HEK293 (cell line): Measurements from ENCODE around the gene BBX.

Source experiments
- CTCF ChIA-PET: fragments of 350-600 bp; formaldehyde crosslinking; extraction: SDS; loops from one replicate; lab custom pipeline; 2021; ENCODE audit warnings: antibody characterized with exemption; lab: Yijun Ruan, JAX
- POLR2A ChIA-PET: fragments of 300-600 bp; formaldehyde crosslinking; extraction: SDS; loops from one replicate; lab custom pipeline; 2020; ENCODE audit warnings: antibody characterized with exemption, inconsistent platforms; lab: Yijun Ruan, JAX
- H3K27ac ChIP-seq: fragments of 200-500 bp; sonication (Bioruptor generic); 2 replicates; pipeline ENCODE4 v1.5.1; 2014; ENCODE audit warnings: low read depth, low read length, control low read depth, inconsistent platforms; ENCODE audit errors: extremely low read depth
- H3K36me3 ChIP-seq, 2 experiments: fragments of 200-500 bp in 1 of 2; sonication (Bioruptor generic) in 1 of 2; 1 replicate in 1 of 2; 2 replicates in 1 of 2; pipeline ENCODE4 v1.5.1; 2014 to 2017; ENCODE audit warnings: inconsistent platforms in 2 of 2, low read length in 2 of 2; ENCODE audit not compliant: control insufficient read depth in 2 of 2, insufficient read depth in 1 of 2
- H3K4me1 ChIP-seq: fragments of 200-500 bp; sonication (Bioruptor generic); 2 replicates; pipeline ENCODE4 v1.5.1; 2014; ENCODE audit warnings: mild to moderate bottlenecking, low read length, inconsistent platforms; ENCODE audit not compliant: control insufficient read depth, insufficient read depth
- H3K4me3 ChIP-seq: 2 replicates; pipeline ENCODE4 v1.5.1; 2011; ENCODE audit warnings: low read depth, mild to moderate bottlenecking, control low read depth, low read length, moderate library complexity
- H3K9me3 ChIP-seq: fragments of 200-500 bp; sonication (Bioruptor generic); 2 replicates; pipeline ENCODE4 v1.5.1; 2014; ENCODE audit warnings: low read depth, low read length, inconsistent platforms; ENCODE audit not compliant: control insufficient read depth, insufficient read depth
- ATF2 ChIP-seq: fragments of 450-650 bp; formaldehyde crosslinking; IDR thresholded peaks from 2 replicates; pipeline ENCODE4 v1.5.1; 2016; ENCODE audit warnings: missing biosample characterization, missing genetic modification characterization, low read depth
- HIC1 ChIP-seq: fragments of 450-650 bp; formaldehyde crosslinking; IDR thresholded peaks from 2 replicates; pipeline ENCODE4 v1.5.1; 2016; ENCODE audit warnings: missing biosample characterization, missing genetic modification characterization
- KLF10 ChIP-seq: fragments of 450-650 bp; IDR thresholded peaks from 2 replicates; pipeline ENCODE4 v1.5.1; 2018; ENCODE audit warnings: missing biosample characterization, mild to moderate bottlenecking, missing genetic modification characterization
- KLF7 ChIP-seq: fragments of 450-650 bp; formaldehyde crosslinking; IDR thresholded peaks from 2 replicates; pipeline ENCODE4 v1.5.1; 2016; ENCODE audit warnings: missing biosample characterization, missing genetic modification characterization, borderline replicate concordance
- YY1 ChIP-seq: fragments of 450-650 bp; formaldehyde crosslinking; IDR thresholded peaks from 2 replicates; pipeline ENCODE4 v1.5.1; 2018; ENCODE audit warnings: missing biosample characterization, missing genetic modification characterization
- ZBTB10 ChIP-seq: fragments of 450-650 bp; formaldehyde crosslinking; IDR thresholded peaks from 2 replicates; pipeline ENCODE4 v1.5.1; 2016; ENCODE audit warnings: missing biosample characterization, missing genetic modification characterization
- ZBTB49 ChIP-seq: fragments of 450-650 bp; formaldehyde crosslinking; IDR thresholded peaks from 2 replicates; pipeline ENCODE4 v1.5.1; 2016; ENCODE audit warnings: missing biosample characterization, missing genetic modification characterization, low read depth
- ZEB2 ChIP-seq: fragments of 450-650 bp; formaldehyde crosslinking; IDR thresholded peaks from 2 replicates; pipeline ENCODE4 v1.5.1; 2016; ENCODE audit warnings: missing biosample characterization, missing genetic modification characterization
- ZFHX2 ChIP-seq: fragments of 450-650 bp; formaldehyde crosslinking; conservative IDR thresholded peaks from 2 replicates; pipeline ENCODE4 v1.5.1; 2016; ENCODE audit warnings: missing biosample characterization, missing genetic modification characterization
- ZIC2 ChIP-seq: fragments of 450-650 bp; formaldehyde crosslinking; IDR thresholded peaks from 2 replicates; pipeline ENCODE4 v1.5.1; 2016; ENCODE audit warnings: missing biosample characterization, missing genetic modification characterization
- ZNF140 ChIP-seq: fragments of 450-650 bp; formaldehyde crosslinking; IDR thresholded peaks from 2 replicates; pipeline ENCODE4 v1.5.1; 2016; ENCODE audit warnings: missing biosample characterization, missing genetic modification characterization
- ZNF155 ChIP-seq: fragments of 450-650 bp; formaldehyde crosslinking; IDR thresholded peaks from 2 replicates; pipeline ENCODE4 v1.5.1; 2016; ENCODE audit warnings: missing biosample characterization, missing genetic modification characterization
- ZNF184 ChIP-seq: fragments of 450-650 bp; IDR thresholded peaks from 2 replicates; pipeline ENCODE4 v1.5.1; 2018; ENCODE audit warnings: missing biosample characterization, mild to moderate bottlenecking, missing genetic modification characterization
- ZNF2 ChIP-seq: fragments of 450-650 bp; formaldehyde crosslinking; IDR thresholded peaks from 2 replicates; pipeline ENCODE4 v1.5.1; 2016; ENCODE audit warnings: missing biosample characterization, missing genetic modification characterization
- ZNF530 ChIP-seq: fragments of 450-650 bp; formaldehyde crosslinking; IDR thresholded peaks from 2 replicates; pipeline ENCODE4 v1.5.1; 2016; ENCODE audit warnings: low read depth, missing biosample characterization, missing genetic modification characterization
- ZNF548 ChIP-seq: fragments of 450-650 bp; formaldehyde crosslinking; IDR thresholded peaks from 2 replicates; pipeline ENCODE4 v1.5.1; 2016; ENCODE audit warnings: missing biosample characterization, missing genetic modification characterization
- ZNF560 ChIP-seq: fragments of 450-650 bp; formaldehyde crosslinking; IDR thresholded peaks from 2 replicates; pipeline ENCODE4 v1.5.1; 2017; ENCODE audit warnings: missing biosample characterization, missing genetic modification characterization, borderline replicate concordance
- ZNF629 ChIP-seq: fragments of 450-650 bp; formaldehyde crosslinking; IDR thresholded peaks from 2 replicates; pipeline ENCODE4 v1.5.1; 2017; ENCODE audit warnings: missing biosample characterization, missing genetic modification characterization
- ZNF645 ChIP-seq: fragments of 450-650 bp; formaldehyde crosslinking; IDR thresholded peaks from 2 replicates; pipeline ENCODE4; 2016; ENCODE audit warnings: missing biosample characterization, missing genetic modification characterization
- ZNF792 ChIP-seq: fragments of 450-650 bp; formaldehyde crosslinking; IDR thresholded peaks from 2 replicates; pipeline ENCODE4 v1.5.1; 2016; ENCODE audit warnings: missing biosample characterization, missing genetic modification characterization

BBX gene

GRCh38 chr3:107590786-107591185, 68.0 kb downstream of the BBX start (continued):
- TF ChIP-seq YY1 (tag by site-specific recombination) (no peak), ZIC2 (no peak), ZNF530 (tag by site-specific recombination) (no peak), ZFHX2 (tag by site-specific recombination) (no peak), ZNF140 (tag by site-specific recombination) (no peak), ZBTB49 (no peak), ZNF548 (no peak), ZEB2 (no peak)

- POLR2A ChIA-PET = no interaction called here
- Histone ChIP-seq H3K27ac (no peak overlapping the region), H3K4me1 (no peaks in the 10 kb centered on the region), H3K4me3 (no peak overlapping the region), H3K9me3 (no peaks in the 10 kb centered on the region), H3K36me3 (no peaks in the 10 kb centered on the region)
- CTCF ChIA-PET = interaction anchor here (1.2 kb wide), 1 partner anchor 18 kb away, joined by 3 read pairs; no protein-coding TSS in a partner anchor
- TF ChIP-seq ZNF2 = no peak
- TF ChIP-seq ZNF184 (tag by site-specific recombination) = no peak
- TF ChIP-seq ZNF548 = no peak
- no peak for TF ChIP-seq KLF10 (tag by site-specific recombination)
- no peak for TF ChIP-seq HIC1
- TF ChIP-seq KLF7 (tag by site-specific recombination) = no peak
- TF ChIP-seq ATF2 (tag by site-specific recombination) = no peak
- no peak for TF ChIP-seq ZBTB10 (tag by site-specific recombination)
- no peak for TF ChIP-seq ZNF155 (tag by site-specific recombination)
- TF ChIP-seq ZNF560 = no peak
- no peak for TF ChIP-seq ZNF645 (tag by site-specific recombination)
- no peak for TF ChIP-seq ZNF629 (tag by site-specific recombination)
- no peak for TF ChIP-seq ZNF792 (tag by site-specific recombination)
Observed at GRCh38 chr3:107592073-107592472, 69.3 kb downstream of the BBX start.
